MCF 10A (cell line): ENCODE results near the gene ABHD15. TPM values are rescaled to one million over a fixed set of nuclear protein-coding genes. Genes with fewer than 3 reads are reported as not detected.
"Not testable (repeated sequence)": the region's sequence is repeated elsewhere in the genome, so short reads cannot be mapped to it uniquely, and the experiment has no call there.

Source experiments
- BruUV-seq: library from RNA; stranded (reverse); fragments of 400-500 nt; replicated peaks from 2 replicates; lab custom pipeline; 2021; lab: Mats Ljungman, UMichigan
- CTCF ChIA-PET: fragments of 300-600 bp; sonication (Branson Sonifier 250); formaldehyde crosslinking; extraction: SDS; loops from one replicate; lab custom pipeline; 2021; ENCODE audit warnings: antibody characterized with exemption, inconsistent platforms; lab: Yijun Ruan, JAX
- POLR2A ChIA-PET: fragments of 300-600, 350-650 bp; sonication (Branson Sonifier 250); formaldehyde crosslinking; extraction: SDS; loops from one replicate; lab custom pipeline; 2020; ENCODE audit warnings: antibody characterized with exemption, inconsistent platforms; lab: Yijun Ruan, JAX
- DNase-seq: peaks from one replicate; pipeline ENCODE4 v3.0.0-alpha.2; 2018; ENCODE audit not compliant: unreplicated experiment
- H3K27ac Mint-ChIP-seq: one replicate; pipeline ENCODE4 v1.8.0; 2022; ENCODE audit warnings: mild to moderate bottlenecking, low read depth, mixed read lengths; ENCODE audit not compliant: unreplicated experiment
- H3K27me3 Mint-ChIP-seq: one replicate; pipeline ENCODE4 v1.8.0; 2022; ENCODE audit warnings: mixed read lengths; ENCODE audit not compliant: insufficient read depth, unreplicated experiment
- H3K36me3 Mint-ChIP-seq: one replicate; pipeline ENCODE4 v1.8.0; 2022; ENCODE audit warnings: mild to moderate bottlenecking, moderate library complexity, mixed read lengths; ENCODE audit not compliant: insufficient read depth, unreplicated experiment
- H3K4me1 Mint-ChIP-seq: one replicate; pipeline ENCODE4 v1.8.0; 2022; ENCODE audit warnings: mixed read lengths; ENCODE audit not compliant: insufficient read depth, unreplicated experiment
- H3K4me3 Mint-ChIP-seq: one replicate; pipeline ENCODE4 v1.8.0; 2022; ENCODE audit warnings: mild to moderate bottlenecking, moderate library complexity, mixed read lengths; ENCODE audit not compliant: unreplicated experiment
- H3K9me3 Mint-ChIP-seq: one replicate; pipeline ENCODE4 v1.8.0; 2022; ENCODE audit warnings: mixed read lengths; ENCODE audit not compliant: unreplicated experiment
- CTCF ChIP-seq: fragments of 200-600 bp; IDR thresholded peaks from one replicate; pipeline ENCODE4 v1.8.0; 2022; ENCODE audit warnings: antibody characterized with exemption, mild to moderate bottlenecking; ENCODE audit not compliant: unreplicated experiment
- intact Hi-C: fragments of 100-400 bp; cut with micrococcal nuclease; formaldehyde crosslinking; loops from 2 replicates; pipeline ENCODE4 v1.14.1; 2022
- total RNA-seq: library from RNA; stranded (reverse); gene quantifications from 2 replicates; pipeline ENCODE4 v1.2.3, GENCODE V29; 2022

The ABHD15 gene
- total RNA-seq, 1 experiment from 2014 or later: 2.8 TPM

DNA sequence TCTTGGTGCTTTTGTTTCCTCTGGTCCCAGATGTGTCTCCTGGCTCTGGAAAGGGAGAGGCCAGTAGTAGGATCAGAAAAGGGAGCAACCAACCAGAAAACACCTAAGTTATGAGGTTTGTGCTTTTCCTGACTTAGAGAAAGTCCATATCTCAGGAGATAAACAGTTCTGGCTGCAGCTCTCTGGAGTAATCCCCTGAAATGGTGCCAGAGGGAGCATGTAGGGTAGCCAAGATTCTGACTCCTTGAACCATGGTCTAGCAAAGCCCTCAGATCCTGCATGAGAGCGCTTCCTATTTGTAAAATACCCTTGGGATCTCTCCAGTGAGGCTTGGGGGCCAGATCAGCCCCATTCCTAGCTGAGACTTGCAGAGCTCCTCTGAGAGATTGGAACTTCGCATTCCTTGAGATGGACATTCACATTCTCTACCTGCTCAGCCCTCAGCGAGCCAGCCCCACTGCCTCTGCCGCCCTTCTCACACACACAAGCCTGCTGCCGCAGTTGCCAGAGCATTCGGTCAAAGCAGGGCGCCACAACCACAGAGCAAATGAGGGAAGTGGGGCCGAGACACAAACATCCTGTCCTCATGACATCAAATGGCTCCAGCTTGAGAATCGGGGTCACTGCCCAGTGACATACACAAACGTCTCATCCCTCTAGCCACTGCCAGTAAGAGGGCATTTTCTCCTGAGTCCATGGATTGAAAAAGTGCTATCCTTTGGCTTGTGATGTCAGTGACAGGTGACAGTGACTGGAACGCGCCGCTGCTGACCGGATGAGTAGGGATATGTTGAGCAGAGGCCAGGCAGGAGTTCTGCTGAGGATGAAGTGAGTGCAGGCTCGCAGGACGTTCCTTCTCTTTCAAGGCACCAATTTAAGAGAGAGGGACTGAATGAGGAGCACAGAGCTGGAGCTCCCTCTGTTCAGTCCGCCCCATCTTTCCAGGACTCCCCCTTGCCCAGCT, 5.0 kb downstream of the ABHD15 start:
- no TSS peak for BruUV-seq
- intact Hi-C loops: no loop called here
- no peak for DNase-seq
- Mint-ChIP-seq H3K36me3 (no peaks in the 10 kb centered on the region), H3K4me1 (no peaks in the 10 kb centered on the region), H3K27me3 (no peaks in the 10 kb centered on the region), H3K27ac (no peak overlapping the region), H3K4me3 (no peak overlapping the region), H3K9me3 (no peaks in the 10 kb centered on the region)
- CTCF ChIA-PET: interaction anchor here (0.6 to 1.0 kb wide), 5 partner anchors 19 to 198 kb away, joined by 3 to 6 read pairs (median 4); no protein-coding TSS in a partner anchor
- no peak for TF ChIP-seq CTCF
- POLR2A ChIA-PET: no interaction called here

GRCh38 chr17:29560316-29560715, 6.5 kb downstream of the ABHD15 start:
- intact Hi-C loops: no loop called here
- H3K27me3 Mint-ChIP-seq: no peaks in the 10 kb centered on the region
- ChIA-PET CTCF (interaction anchor here (0.6 to 1.1 kb wide), 2 partner anchors 65 to 189 kb away, joined by 3 to 6 read pairs; no protein-coding TSS in a partner anchor), POLR2A (interaction anchor here (0.6 kb wide), 1 partner anchor 174 kb away, joined by 3 read pairs; no protein-coding TSS in a partner anchor)
- H3K36me3 Mint-ChIP-seq: no peaks in the 10 kb centered on the region
- no peak for DNase-seq
- H3K4me1 Mint-ChIP-seq: no peaks in the 10 kb centered on the region
- H3K4me3 Mint-ChIP-seq: no peak overlapping the region
- TF ChIP-seq CTCF: no peak
- H3K9me3 Mint-ChIP-seq: no peaks in the 10 kb centered on the region
- no peak overlapping the region for H3K27ac Mint-ChIP-seq
- no TSS peak for BruUV-seq

DNA sequence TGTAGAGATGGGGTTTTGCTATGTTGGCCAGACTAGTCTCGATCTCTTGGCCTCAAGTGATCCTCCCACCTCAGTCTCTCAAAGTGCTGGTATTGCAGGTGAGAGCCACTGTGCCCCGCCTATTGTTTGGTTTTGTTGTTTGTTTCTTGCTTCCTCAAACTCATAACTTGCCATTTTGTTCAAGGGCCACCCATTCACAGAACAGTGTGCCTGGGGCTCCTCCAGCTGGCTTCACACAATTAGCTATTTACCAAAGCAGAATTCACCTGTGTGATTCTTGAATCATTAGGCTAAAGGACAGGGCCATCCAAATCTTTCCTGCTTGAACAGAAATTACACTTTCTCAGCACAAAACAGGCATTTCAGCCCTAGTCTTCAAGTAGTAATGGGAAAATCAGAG, 7.2 kb downstream of the ABHD15 start:
- CTCF ChIA-PET: interaction anchor here (0.6 to 1.1 kb wide), 3 partner anchors 66 to 377 kb away, joined by 3 to 6 read pairs (median 3); no protein-coding TSS in a partner anchor
- BruUV-seq: no TSS peak
- no peaks in the 10 kb centered on the region for H3K9me3 Mint-ChIP-seq
- POLR2A ChIA-PET: interaction anchor here (0.6 kb wide), 1 partner anchor 173 kb away, joined by 3 read pairs; no protein-coding TSS in a partner anchor
- no peaks in the 10 kb centered on the region for H3K36me3 Mint-ChIP-seq
- intact Hi-C loops: no loop called here
- TF ChIP-seq CTCF: no peak
- DNase-seq: no peak
- H3K27ac Mint-ChIP-seq: no peak overlapping the region
- H3K27me3 Mint-ChIP-seq: no peaks in the 10 kb centered on the region
- H3K4me3 Mint-ChIP-seq: no peak overlapping the region
- H3K4me1 Mint-ChIP-seq: no peaks in the 10 kb centered on the region

DNA sequence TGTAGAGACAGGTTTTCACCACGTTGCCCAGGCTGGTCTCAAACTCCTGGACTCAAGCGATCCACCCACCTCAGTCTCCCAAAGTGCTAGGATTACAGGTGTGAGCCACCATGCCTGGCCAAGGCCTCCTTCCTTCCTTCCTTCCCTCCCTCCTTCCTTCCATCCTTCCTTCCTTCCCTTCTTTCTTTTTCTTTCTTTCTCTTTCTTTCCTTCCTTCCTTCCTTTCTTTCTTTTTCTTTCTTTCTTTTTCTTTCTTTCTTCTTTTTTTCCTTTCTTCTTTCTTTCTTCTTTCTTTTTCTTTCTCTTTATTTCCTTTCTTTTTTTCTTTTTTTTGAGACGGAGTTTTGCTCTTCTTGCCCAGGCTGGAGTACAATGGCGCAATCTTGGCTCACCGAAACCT, 8.7 kb downstream of the ABHD15 start:
- not testable (repeated sequence) for H3K4me1 Mint-ChIP-seq

More for the DNA sequence above, 8.7 kb downstream of the ABHD15 start:
- intact Hi-C loops, POLR2A ChIA-PET, H3K27ac Mint-ChIP-seq, H3K36me3 Mint-ChIP-seq, BruUV-seq, H3K4me3 Mint-ChIP-seq, H3K9me3 Mint-ChIP-seq, DNase-seq, CTCF ChIA-PET, H3K27me3 Mint-ChIP-seq: not testable (repeated sequence)
